ENCODE data around the gene PDZD8.

The PDZD8 gene

GRCh38 chr10:117261501-117261900 is 113.7 kb downstream of the PDZD8 start:
- H3K27ac ChIP-seq, result no peak overlapping the region
- no peak overlapping the region for H3K4me3 ChIP-seq

DNA sequence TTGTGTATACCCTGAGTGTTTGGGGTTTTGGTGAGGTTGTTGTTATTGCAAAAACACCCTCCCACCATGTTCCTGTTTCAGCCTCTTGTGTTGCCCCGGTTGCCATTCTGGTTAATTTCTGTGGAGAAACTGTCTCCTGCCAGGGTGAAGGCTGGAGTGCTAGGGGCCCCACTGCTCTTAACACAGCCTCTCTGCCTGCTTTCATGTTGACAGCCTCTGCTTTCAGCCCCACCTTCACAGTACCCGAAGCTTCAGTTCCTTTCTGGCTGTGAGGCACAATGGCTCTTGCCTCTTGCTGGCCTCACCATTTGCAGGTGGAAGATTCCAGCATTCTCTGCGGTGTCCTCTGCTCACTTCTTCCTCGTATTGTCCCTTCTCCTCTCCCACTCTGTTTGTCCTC is 115.2 kb downstream of the PDZD8 start:
- no peak overlapping the region for H3K4me3 ChIP-seq
- no peak overlapping the region for H3K27ac ChIP-seq

DNA sequence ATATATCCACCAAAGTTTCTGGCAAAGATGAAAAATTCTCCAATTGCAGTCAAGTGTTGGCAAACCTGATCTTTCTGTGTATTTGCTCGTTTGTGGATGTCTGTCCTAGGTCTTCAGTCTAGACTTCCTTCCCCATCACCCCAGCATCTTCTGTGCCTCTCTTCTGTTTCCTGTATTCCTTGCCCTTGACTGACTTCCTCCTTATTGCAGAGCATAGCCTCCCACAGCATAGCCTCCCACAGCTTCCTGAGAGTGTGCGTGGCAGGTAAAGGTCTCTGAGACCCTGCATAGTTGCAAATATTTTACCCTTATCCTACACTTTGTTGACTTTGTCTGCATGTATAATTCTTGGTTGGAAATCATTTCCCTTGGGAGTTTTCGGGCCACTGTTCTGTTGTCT is 116.0 kb downstream of the PDZD8 start:
- no peak overlapping the region for H3K4me3 ChIP-seq
- no peak overlapping the region for H3K27ac ChIP-seq

- H3K4me3 ChIP-seq, result no peak overlapping the region
Observed at GRCh38 chr10:117257721-117258120, 117.5 kb downstream of the PDZD8 start.

GRCh38 chr10:117256910-117257309 is 118.3 kb downstream of the PDZD8 start:
- H3K4me3 ChIP-seq, result no peak overlapping the region
- no peak overlapping the region for H3K27ac ChIP-seq

More at GRCh38 chr10:117257721-117258120, 117.5 kb downstream of the PDZD8 start:
- no peak overlapping the region for H3K27ac ChIP-seq

DNA sequence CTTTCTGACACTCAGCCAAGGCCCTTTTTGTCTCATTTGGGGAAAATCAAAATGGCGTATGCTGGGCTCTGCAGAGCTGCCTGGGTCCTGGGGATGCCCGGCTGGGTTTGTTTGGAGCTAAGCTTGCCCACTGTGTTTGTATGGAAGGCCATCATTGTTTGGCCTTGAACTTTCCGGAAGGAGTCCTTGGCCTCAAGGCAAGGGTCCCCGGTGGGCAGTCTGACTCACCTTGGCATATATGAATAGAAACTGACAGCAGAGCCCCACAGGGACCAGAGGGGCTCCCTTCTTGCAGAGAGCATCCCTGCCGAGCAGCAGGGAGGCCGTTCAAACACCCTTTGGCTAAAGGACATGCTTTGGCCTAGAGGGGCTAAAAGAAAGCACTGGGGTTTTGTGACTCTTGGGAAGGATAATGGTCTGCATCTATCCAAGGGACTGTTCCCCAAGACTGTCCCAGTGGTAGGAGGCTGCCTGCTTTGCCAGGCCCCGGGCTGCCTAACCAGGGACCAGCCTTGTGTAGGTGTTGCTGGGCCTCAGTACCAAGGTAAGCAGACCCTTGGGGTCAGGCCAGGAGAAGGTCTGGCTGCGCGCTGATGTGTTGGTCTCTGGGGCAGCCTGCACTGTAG is 119.3 kb downstream of the PDZD8 start:
- Histone ChIP-seq H3K4me3 (no peak overlapping the region), H3K27ac (no peak overlapping the region)

DNA sequence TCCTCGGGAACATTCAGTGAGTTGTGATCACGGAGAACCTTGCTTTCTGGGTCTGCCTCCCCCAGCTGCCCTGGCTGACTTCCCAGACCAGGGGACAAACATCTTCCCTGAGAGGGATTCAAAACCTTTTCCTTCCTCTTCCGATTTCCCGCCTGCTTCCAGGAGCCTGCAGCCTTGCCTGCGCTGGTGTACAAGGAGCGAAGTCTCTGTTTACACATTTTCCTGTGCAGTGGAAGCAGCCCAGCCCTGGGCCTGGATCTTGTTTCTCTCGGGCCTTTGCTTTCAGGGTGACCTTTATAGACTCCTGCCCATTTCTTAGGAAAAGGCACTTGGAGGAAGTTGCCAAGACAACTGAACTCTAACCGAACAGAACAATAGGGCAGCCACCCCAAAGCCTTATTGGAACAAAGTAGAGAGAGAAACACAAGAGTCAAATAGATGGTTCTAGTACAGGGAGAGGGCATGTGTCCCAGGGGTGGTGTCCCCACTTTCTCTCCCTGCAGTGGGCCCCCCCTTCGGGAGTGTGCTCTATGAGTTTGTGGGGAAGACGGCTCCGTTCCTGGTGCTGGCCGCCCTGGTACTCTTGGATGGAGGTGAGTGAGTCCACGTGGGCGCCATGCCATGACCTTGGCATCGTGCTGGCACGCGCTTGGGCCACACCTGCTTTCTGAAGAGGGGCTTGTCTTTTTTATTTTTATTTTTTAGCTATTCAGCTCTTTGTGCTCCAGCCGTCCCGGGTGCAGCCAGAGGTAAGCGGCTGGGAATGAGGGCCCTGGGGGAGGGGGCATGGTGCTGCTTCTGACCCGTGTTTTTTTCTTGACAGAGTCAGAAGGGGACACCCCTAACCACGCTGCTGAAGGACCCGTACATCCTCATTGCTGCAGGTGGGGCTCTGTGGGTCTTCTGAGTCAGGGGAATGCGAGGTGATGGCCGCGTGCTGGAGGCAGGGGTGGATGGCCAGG is 120.2 kb downstream of the PDZD8 start:
- Histone ChIP-seq H3K4me3 (no peak overlapping the region), H3K27ac (no peak overlapping the region)

- Histone ChIP-seq H3K27ac (no peak overlapping the region), H3K4me3 (no peak overlapping the region)
Observed at GRCh38 chr10:117254338-117254737, 120.9 kb downstream of the PDZD8 start.

GRCh38 chr10:117253908-117254307 is 121.3 kb downstream of the PDZD8 start:
- Histone ChIP-seq H3K4me3 (no peak overlapping the region), H3K27ac (no peak overlapping the region)

GRCh38 chr10:117250411-117250810 is 124.8 kb downstream of the PDZD8 start:
- H3K4me3 ChIP-seq, result no peak overlapping the region
- no peak overlapping the region for H3K27ac ChIP-seq

- H3K27ac ChIP-seq, result peak overlapping the region in 1 of 21 experiments; percentile 58
- no peak overlapping the region for H3K4me3 ChIP-seq
Observed at GRCh38 chr10:117249493-117250093, 125.6 kb downstream of the PDZD8 start.

DNA sequence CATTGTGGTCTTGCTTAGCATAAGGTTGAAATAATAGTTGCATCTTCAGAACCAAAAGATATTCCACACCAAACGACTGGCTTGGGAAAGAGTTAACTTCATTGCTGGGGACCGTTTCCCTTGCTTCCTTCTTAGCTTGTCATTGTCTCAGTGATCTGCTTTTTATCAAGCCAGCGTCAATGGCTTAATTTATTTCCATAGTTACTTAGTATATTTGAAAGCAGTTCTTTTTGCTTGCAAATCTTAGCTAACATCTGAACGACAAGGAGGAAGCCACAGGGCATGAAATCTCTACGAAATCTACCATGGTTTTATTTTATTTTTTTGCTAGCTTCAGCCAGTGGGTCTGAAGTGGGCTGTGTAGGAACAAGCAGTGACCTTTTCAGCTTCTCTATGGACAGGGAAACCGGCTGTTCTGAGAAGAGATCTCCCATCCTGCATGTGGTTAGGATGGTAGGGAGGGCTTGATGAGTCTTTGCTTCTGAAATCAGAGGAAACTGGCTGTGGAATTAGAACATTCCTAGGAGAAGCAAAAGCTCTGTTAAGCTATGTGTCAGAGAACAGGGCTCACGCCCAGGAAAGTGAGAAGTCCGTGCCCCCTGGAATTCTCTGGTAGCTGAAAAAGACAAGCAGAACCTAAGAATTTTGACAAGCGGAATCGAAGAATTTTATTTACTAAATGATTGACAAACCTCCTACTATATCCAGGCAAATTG is 126.3 kb downstream of the PDZD8 start:
- H3K4me3 ChIP-seq, result no peak overlapping the region
- peak overlapping the region in 3 of 21 experiments; percentile 1 to 58 (median 10) for H3K27ac ChIP-seq

DNA sequence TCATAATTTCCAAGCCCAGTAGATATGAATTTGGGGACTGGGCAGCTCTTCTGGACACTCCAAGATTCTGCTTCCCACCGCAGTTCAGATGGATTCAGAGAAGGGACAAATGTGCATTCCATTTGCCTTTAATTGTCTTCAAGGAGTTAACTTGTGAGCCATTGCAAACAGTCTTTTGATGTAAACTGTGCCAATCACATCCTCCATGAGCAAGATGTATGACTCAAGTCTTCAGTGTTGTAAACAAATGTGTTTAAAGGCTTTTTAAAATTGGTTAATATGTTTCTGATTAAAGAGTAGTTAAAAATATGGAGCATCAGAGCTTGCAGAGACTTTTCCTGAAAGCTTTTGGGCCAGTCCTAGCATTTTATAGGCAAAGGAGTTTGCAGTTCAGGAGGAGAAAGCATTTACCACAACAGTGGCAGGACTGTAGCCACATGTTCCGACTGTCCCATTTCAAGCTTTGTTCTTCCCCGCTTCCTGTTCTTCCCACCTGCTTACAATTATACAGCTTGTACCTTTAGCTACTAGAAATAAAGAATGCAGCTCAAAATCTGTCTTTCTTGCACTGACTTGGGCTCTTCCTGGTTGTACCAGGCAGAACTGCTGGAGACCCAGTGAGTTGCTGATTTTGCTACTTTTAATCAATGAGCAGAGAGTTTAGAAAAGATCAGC is 128.1 kb downstream of the PDZD8 start:
- Histone ChIP-seq H3K27ac (no peak overlapping the region), H3K4me3 (no peak overlapping the region)

DNA sequence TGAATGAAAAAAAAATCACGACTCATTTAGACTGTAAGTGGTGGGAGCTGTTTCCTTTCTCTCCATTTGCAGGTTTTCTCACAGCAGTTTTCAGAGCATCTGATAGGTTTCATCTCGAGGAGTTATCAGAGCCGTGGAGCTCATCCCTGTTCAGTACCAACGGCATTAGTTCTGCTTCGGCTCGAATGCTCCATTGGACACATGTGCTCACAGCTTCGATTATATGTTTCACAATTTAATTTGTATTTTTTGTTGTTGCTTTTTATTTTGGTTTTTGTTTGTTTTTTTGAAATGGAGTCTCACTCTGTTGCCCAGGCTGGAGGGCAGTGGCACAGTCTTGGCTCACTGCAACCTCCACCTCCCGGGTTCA is 132.8 kb downstream of the PDZD8 start:
- H3K27ac ChIP-seq, result no peak overlapping the region
- H3K4me3 ChIP-seq, result no peak overlapping the region

DNA sequence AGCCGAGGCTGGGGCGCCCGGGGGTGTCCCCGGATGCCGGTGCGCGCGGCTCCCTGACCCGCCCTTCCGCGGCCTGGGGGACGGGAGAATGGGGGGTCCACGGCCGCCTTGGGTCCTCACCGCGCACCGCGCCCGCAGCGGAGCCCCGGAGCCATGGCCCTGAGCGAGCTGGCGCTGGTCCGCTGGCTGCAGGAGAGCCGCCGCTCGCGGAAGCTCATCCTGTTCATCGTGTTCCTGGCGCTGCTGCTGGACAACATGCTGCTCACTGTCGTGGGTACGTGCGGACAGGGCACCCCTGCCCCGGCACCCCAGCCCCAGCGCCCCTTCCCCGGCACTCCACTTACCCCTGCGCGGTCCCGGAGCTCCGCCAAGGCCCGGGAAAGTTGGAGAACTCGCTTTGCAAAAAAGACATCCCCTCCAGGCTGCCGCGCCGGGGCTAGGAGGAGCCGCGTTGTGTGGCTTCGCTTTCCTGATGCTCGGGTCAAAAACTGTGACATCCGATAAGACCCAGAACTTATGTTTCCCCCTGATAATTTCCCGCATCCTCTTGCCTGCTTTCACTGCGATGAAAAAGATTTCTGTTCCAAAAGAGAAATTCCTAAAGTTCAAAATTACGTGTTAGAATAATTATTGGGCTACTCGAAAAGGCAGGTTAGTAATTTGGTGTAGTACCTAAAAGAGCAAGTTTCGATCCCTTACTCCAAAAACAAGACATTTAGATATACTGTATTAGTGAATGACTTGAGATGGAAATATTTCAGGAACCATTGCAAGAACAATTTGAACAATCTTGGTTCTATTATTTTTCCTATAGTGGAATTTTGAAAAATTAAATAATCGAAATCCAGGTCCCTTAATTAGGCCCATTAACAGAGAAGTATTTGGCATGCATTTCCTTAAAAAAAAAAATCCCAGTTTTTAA is 133.4 kb downstream of the PDZD8 start:
- H3K4me3 ChIP-seq, result peak overlapping the region; percentile 9 to 31 (median 16)
- peak overlapping the region in 1 of 21 experiments; percentile 11 for H3K27ac ChIP-seq

DNA sequence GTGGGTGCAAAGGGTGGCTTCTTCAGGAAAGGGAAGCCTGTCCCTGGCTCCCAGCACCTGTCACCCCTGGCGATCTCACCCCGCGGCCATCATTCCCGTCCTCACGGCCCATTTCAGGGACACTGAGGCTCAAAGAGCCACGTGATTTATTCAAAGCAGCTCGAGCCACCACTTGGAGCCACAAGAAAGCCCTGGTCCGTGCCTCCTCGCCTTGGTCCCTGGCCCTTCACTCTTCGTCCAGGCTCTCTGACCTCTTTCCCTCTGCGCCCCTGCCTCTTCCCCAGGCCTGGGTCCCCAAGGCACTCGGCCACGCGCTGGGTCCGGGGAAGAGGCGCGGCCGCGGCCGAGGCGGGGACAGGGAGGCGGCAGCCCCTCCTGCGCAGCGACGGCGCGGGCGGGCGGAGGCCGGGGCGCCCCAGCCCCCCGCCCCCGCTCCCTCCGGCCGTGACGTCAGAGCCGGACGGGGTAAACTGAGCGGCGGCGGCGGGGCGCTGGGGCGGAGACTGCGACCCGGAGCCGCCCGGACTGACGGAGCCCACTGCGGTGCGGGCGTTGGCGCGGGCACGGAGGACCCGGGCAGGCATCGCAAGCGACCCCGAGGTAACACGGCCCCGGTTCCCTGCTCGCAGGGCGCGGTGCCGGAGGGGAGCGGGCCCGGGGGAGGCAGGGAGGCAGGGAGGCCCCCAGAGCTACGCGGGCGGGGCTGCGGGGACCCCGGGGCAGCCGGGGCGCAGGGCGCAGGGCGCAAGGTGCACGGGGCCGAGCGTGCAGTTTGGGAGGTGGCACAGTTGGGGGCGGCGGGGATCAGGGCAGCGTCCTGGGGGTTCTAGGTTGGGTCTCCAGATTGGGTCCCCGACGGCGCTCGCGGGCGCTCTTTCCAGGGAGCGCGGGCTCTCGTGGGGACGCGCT is 134.4 kb downstream of the PDZD8 start, which contains the start of gene SLC18A2:
Gene SLC18A2, plus strand, starts transcription at position 494 of the 909 bp plus-strand sequence. CDS start 580 bp downstream, outside the sequence.
- Histone ChIP-seq H3K4me3 (peak within 1 kb of the TSS; percentile 9 to 31 (median 16)), H3K27ac (peak within 1 kb of the TSS in 2 of 21 experiments; percentile 11 to 30)

All from skin epidermis (tissue), 12 donors.